AG04450 (cell line): Measurements from ENCODE around the gene PLSCR3. TPM values are rescaled to one million over a fixed set of nuclear protein-coding genes. Genes with fewer than 3 reads are reported as not detected.

Source experiments
- CTCF ChIA-PET: fragments of 300-600, 350-600 bp; formaldehyde crosslinking; extraction: SDS; loops from one replicate; lab custom pipeline; 2022; ENCODE audit warnings: antibody characterized with exemption, inconsistent platforms; lab: Charles Lee
- POLR2A ChIA-PET: fragments of 350-600 bp; formaldehyde crosslinking; extraction: SDS; loops from one replicate; lab custom pipeline; 2021; ENCODE audit warnings: antibody characterized with exemption, inconsistent platforms; lab: Yijun Ruan, JAX
- DNase-seq: peaks from one replicate; pipeline ENCODE4 v3.0.0-alpha.2; 2011; ENCODE audit warnings: low read depth, low spot score
- H3K27ac ChIP-seq: one replicate; pipeline ENCODE4 v1.5.1; 2012; ENCODE audit warnings: low read depth, low read length, control low read depth
- H3K27me3 ChIP-seq: one replicate; pipeline ENCODE4 v1.6.0; 2012; ENCODE audit warnings: low read length; ENCODE audit not compliant: control insufficient read depth, insufficient read depth
- H3K4me3 ChIP-seq: 2 replicates; pipeline ENCODE4 v1.5.1; 2011; ENCODE audit warnings: mild to moderate bottlenecking, low read depth, low read length, control low read depth
- H3K9me3 ChIP-seq: 2 replicates; pipeline ENCODE4 v1.5.1; 2012; ENCODE audit warnings: low read length; ENCODE audit not compliant: control insufficient read depth, insufficient read depth
- polyA plus RNA-seq: library from polyadenylated mRNA; depleted of rRNA; stranded (reverse); fragments of >200 nt; gene quantifications from 2 replicates; pipeline ENCODE4 v1.2.3, GENCODE V29; 2011
- TF ChIP-seq, protein P1 (sequence below): IDR thresholded peaks from 2 replicates; pipeline ENCODE4 v1.5.1; 2011; ENCODE audit warnings: low read depth, low read length, control low read depth, inconsistent platforms

The PLSCR3 gene
- polyA plus RNA-seq, 1 experiment = 35.2 TPM

DNA sequence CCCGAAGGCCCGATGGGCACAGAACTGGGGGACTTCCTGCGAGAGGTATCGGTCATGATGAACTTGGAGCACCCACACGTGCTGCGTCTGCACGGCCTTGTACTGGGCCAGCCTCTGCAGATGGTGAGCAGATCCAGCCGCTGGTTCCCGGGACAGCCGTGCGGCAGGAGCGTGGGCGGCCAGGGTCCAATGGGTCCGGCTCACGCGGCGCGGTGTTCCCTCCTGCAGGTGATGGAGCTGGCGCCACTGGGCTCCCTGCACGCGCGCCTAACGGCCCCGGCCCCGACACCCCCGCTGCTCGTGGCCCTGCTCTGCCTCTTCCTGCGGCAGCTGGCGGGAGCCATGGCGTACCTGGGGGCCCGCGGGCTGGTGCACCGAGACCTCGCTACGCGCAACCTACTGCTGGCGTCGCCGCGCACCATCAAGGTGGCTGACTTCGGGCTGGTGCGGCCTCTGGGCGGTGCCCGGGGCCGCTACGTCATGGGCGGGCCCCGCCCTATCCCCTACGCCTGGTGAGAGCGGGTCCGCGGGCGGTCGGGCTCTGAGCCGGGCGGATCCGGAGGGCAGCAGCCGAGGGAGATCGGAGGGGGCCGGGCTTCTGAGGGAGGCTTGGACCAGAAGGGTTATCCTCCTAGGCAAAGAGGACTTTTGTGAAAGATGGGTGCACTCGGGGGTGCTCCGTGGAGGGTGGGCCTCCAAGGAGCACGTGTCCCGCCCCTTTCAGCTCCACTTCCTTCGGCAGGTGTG is 10.4 kb downstream of the PLSCR3 start:
- no peak for DNase-seq
- CTCF ChIA-PET = interaction anchor here (0.6 kb wide), 1 partner anchor 177 kb away, joined by 4 read pairs; no protein-coding TSS in a partner anchor
- H3K4me3 ChIP-seq = peak overlapping the region; percentile 52
- H3K27ac ChIP-seq = no peak overlapping the region
- POLR2A ChIA-PET = interaction anchor here (0.6 kb wide), 1 partner anchor 151 kb away, joined by 5 read pairs; no protein-coding TSS in a partner anchor
- TF ChIP-seq, protein P1, sequence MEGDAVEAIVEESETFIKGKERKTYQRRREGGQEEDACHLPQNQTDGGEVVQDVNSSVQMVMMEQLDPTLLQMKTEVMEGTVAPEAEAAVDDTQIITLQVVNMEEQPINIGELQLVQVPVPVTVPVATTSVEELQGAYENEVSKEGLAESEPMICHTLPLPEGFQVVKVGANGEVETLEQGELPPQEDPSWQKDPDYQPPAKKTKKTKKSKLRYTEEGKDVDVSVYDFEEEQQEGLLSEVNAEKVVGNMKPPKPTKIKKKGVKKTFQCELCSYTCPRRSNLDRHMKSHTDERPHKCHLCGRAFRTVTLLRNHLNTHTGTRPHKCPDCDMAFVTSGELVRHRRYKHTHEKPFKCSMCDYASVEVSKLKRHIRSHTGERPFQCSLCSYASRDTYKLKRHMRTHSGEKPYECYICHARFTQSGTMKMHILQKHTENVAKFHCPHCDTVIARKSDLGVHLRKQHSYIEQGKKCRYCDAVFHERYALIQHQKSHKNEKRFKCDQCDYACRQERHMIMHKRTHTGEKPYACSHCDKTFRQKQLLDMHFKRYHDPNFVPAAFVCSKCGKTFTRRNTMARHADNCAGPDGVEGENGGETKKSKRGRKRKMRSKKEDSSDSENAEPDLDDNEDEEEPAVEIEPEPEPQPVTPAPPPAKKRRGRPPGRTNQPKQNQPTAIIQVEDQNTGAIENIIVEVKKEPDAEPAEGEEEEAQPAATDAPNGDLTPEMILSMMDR = no peak
- peaks cover 37% of the 10 kb centered on the region for H3K27me3 ChIP-seq
- peaks cover 8% of the 10 kb centered on the region for H3K9me3 ChIP-seq

DNA sequence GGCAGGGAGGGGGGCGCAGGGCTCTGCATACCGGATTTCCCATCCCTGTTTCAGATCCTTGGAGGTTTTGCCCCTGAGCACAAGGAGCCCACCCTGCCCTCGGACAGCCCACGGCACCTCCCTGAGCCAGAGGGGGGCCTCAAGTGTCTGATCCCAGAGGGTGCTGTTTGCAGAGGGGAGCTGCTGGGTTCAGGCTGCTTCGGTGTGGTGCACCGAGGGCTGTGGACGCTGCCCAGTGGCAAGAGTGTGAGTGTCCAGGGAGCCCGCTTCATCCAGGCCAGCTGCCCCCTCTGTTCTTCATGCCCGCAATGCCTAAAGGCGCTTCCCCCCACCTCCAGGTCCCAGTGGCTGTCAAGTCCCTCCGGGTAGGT is 11.0 kb downstream of the PLSCR3 start:
- H3K27ac ChIP-seq = no peak overlapping the region
- H3K4me3 ChIP-seq = no peak overlapping the region
- peaks cover 37% of the 10 kb centered on the region for H3K27me3 ChIP-seq
- CTCF ChIA-PET = no interaction called here
- no peak for DNase-seq
- TF ChIP-seq, protein P1 = no peak
- POLR2A ChIA-PET = interaction anchor here (0.6 kb wide), 1 partner anchor 151 kb away, joined by 5 read pairs; no protein-coding TSS in a partner anchor
- peaks cover 8% of the 10 kb centered on the region for H3K9me3 ChIP-seq

DNA sequence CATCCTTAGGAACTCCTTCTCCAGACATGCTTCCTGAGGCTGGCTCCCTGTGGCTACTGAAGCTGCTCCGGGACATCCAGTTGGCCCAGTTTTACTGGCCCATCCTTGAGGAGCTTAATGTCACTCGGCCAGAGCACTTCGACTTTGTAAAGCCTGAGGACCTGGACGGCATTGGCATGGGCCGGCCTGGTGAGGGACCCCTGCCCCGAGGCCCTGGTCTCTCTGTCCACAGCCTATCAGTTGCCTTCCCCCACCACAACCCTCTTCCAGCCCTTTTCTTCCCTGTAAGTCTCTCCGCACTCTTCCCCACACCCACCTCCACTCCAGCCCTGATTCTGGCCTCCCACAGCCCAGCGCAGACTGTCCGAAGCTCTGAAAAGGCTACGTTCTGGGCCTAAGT is 11.4 kb downstream of the PLSCR3 start:
- Histone ChIP-seq H3K27ac (no peak overlapping the region), H3K27me3 (peaks cover 37% of the 10 kb centered on the region), H3K9me3 (peaks cover 8% of the 10 kb centered on the region), H3K4me3 (no peak overlapping the region)
- TF ChIP-seq, protein P1 = no peak
- CTCF ChIA-PET = no interaction called here
- no peak for DNase-seq
- POLR2A ChIA-PET = interaction anchor here (0.6 kb wide), 1 partner anchor 150 kb away, joined by 5 read pairs; no protein-coding TSS in a partner anchor

DNA sequence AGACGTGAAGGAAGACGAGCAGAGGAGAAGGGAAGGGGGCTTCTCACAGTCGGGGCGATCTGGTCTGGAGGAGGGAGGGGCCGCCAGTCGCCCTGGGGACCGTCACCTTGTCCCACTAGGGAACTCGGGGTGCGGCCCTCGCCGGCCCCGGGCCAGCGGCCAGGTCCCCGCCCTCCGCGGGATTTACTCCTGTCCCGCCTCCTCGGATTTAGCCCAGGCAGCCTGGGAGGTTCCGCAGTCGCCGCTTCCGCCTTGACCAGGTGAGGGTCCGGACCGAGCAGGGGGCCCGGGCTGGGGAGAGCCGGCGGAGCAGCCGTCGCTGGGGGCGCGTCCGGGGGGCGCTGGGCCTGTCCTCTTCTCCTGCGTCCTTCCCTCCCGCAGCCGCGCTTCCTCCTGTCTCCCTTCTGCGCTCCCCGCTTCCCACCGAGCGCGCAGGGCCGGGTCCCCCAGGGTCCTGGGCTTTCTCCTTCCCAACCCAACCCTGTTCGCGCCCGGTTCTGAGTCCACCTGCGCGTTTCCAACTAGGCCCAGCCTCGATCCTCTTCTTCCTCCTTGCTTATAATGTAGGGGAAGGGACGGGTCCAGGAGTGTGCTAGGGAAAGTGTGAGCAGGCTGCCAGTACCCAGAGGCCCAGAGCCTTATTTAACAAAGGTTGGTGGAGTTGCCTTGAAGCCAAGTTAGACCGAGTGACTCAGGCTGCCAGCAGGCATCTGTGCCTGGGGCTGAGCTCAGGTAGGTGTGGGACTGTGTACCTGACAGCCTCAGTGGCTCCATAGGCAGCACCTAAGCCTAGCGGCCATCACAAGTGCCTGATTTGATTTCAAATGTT is 13.3 kb downstream of the PLSCR3 start, which contains the start of gene TNK1:
TSS of gene TNK1 (plus strand) at position 235 of the 829 bp plus-strand sequence. CDS start 1,838 bp downstream, outside the sequence.
- TF ChIP-seq, protein P1 = no peak
- ChIA-PET POLR2A (interaction anchor here (0.8 kb wide), 1 partner anchor 13 kb away, joined by 3 read pairs; the partner anchor contains the start of gene PLSCR3), CTCF (interaction anchor here (1.1 kb wide), 1 partner anchor 179 kb away, joined by 3 read pairs; no protein-coding TSS in a partner anchor)
- no peak for DNase-seq
- Histone ChIP-seq H3K27me3 (peaks cover 37% of the 10 kb centered on the region), H3K27ac (no peak within 1 kb of the TSS), H3K9me3 (peaks cover 8% of the 10 kb centered on the region), H3K4me3 (peak within 1 kb of the TSS; percentile 22)
